Measurements from ENCODE around the gene CDH13. TPM values are rescaled to one million over a fixed set of nuclear protein-coding genes. Genes with fewer than 3 reads are reported as not detected.

The CDH13 gene
- total RNA-seq, 1 experiment from 2014 or later, result 2.1 TPM

DNA sequence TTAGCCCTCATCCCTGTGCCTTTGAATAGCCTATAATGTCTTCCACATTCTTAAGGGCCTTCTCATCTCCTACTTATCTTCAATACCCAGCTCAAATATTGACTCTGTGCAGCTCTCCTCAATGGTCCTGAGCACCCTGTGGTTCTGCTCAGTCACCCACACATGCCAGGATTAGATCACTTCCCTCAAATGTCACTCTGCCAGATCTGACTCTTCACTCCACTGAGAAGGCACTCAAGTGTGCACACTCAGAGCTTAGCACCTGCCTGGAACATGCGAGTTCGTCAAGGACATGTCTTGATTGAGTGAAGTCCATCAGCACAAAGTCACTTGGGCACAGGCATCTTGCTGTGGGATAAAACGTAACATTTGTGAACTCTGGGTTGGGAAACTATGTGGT is 404.8 kb downstream of the CDH13 start:
- no peaks in the 10 kb centered on the region for H3K36me3 ChIP-seq (ENCODE audit: insufficient read depth, low read length, poor library complexity, severe bottlenecking)
- H3K27ac ChIP-seq (ENCODE audit: low read depth, low read length, poor library complexity, severe bottlenecking), result no peak overlapping the region
- no peaks in the 10 kb centered on the region for H3K27me3 ChIP-seq (replicated peaks; ENCODE audit: insufficient read depth, low read depth, low read length, poor library complexity)
- intact Hi-C loops (cut with micrococcal nuclease; ENCODE audit: unreplicated experiment), result no loop called here
- no TSS peak for BruUV-seq (replicated peaks)
- CTCF ChIA-PET, result no interaction called here
- no peaks in the 10 kb centered on the region for H3K9me3 ChIP-seq (ENCODE audit: low read depth, low read length, poor library complexity, severe bottlenecking)
- POLR2A ChIA-PET (ENCODE audit: low non-redundant PET), result no interaction called here
- no peak for DNase-seq (ENCODE audit: low spot score)
- H3K4me3 ChIP-seq (ENCODE audit: low read depth, low read length, poor library complexity, severe bottlenecking), result no peak overlapping the region
- no peaks in the 10 kb centered on the region for H3K4me1 ChIP-seq (ENCODE audit: insufficient read depth, low read length, poor library complexity, severe bottlenecking)
- TF ChIP-seq EZH2 (IDR thresholded peaks at IDR 0.05; ENCODE audit: borderline replicate concordance, low read depth, low read length, poor library complexity, severe bottlenecking), result no peak
- TF ChIP-seq, protein P1, sequence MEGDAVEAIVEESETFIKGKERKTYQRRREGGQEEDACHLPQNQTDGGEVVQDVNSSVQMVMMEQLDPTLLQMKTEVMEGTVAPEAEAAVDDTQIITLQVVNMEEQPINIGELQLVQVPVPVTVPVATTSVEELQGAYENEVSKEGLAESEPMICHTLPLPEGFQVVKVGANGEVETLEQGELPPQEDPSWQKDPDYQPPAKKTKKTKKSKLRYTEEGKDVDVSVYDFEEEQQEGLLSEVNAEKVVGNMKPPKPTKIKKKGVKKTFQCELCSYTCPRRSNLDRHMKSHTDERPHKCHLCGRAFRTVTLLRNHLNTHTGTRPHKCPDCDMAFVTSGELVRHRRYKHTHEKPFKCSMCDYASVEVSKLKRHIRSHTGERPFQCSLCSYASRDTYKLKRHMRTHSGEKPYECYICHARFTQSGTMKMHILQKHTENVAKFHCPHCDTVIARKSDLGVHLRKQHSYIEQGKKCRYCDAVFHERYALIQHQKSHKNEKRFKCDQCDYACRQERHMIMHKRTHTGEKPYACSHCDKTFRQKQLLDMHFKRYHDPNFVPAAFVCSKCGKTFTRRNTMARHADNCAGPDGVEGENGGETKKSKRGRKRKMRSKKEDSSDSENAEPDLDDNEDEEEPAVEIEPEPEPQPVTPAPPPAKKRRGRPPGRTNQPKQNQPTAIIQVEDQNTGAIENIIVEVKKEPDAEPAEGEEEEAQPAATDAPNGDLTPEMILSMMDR (conservative IDR thresholded peaks at IDR 0.05; ENCODE audit: low read depth, low read length), result no peak

DNA sequence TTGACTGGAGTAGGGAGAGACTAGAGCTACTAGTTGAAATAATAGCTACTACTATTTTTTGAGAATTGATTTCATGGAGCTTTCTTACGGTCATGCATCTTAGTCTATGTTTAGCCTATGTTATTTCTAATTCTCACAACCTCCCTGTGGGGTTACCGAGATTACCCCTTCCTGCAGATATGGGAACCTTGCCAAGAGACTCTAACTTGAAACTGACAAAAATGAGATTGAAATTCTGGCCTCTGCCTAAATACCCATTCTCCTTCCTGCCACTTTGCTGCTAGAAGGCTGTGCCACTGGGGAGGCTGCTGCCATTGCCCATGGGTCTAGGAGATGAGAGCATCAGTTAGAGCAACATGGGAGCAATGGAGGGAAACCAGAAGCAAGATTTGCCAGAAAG is 410.3 kb downstream of the CDH13 start:
- intact Hi-C loops (cut with micrococcal nuclease; ENCODE audit: unreplicated experiment), result no loop called here

DNA sequence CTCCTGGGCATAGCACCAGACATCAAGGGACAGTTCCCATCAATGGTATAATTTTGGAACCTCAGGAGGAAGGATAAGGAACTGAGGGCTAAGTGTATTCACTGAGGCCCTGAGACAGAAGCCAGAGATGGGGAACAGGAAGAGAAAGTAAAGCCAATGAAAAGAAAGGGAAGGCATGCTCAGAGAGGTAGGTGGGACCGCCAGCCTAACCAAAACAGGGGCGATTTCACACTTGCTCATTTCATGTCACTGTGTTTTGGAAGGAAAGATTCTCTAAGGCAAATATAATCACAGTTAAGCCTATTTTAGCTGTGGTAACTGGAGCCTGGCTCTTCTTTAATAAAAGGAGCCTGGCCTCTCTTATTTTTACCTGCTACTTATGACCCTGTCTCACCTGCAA is 411.1 kb downstream of the CDH13 start:
- ChIA-PET POLR2A (ENCODE audit: low non-redundant PET) (no interaction called here), CTCF (no interaction called here)
- H3K27ac ChIP-seq (ENCODE audit: low read depth, low read length, poor library complexity, severe bottlenecking), result no peak overlapping the region
- DNase-seq (ENCODE audit: low spot score), result no peak
- TF ChIP-seq, protein P1 (conservative IDR thresholded peaks at IDR 0.05; ENCODE audit: low read depth, low read length), result no peak
- TF ChIP-seq EZH2 (IDR thresholded peaks at IDR 0.05; ENCODE audit: borderline replicate concordance, low read depth, low read length, poor library complexity, severe bottlenecking), result no peak
- H3K4me3 ChIP-seq (ENCODE audit: low read depth, low read length, poor library complexity, severe bottlenecking), result no peak overlapping the region
- no peaks in the 10 kb centered on the region for H3K36me3 ChIP-seq (ENCODE audit: insufficient read depth, low read length, poor library complexity, severe bottlenecking)
- BruUV-seq (replicated peaks), result no TSS peak
- intact Hi-C loops (cut with micrococcal nuclease; ENCODE audit: unreplicated experiment), result no loop called here
- no peaks in the 10 kb centered on the region for H3K9me3 ChIP-seq (ENCODE audit: low read depth, low read length, poor library complexity, severe bottlenecking)
- no peaks in the 10 kb centered on the region for H3K27me3 ChIP-seq (replicated peaks; ENCODE audit: insufficient read depth, low read depth, low read length, poor library complexity)
- no peaks in the 10 kb centered on the region for H3K4me1 ChIP-seq (ENCODE audit: insufficient read depth, low read length, poor library complexity, severe bottlenecking)

More for the DNA sequence above, 410.3 kb downstream of the CDH13 start:
- CTCF ChIA-PET, result no interaction called here
- POLR2A ChIA-PET (ENCODE audit: low non-redundant PET), result no interaction called here
- H3K4me1 ChIP-seq (ENCODE audit: insufficient read depth, low read length, poor library complexity, severe bottlenecking), result no peaks in the 10 kb centered on the region
- TF ChIP-seq, protein P1 (conservative IDR thresholded peaks at IDR 0.05; ENCODE audit: low read depth, low read length), result no peak
- TF ChIP-seq EZH2 (IDR thresholded peaks at IDR 0.05; ENCODE audit: borderline replicate concordance, low read depth, low read length, poor library complexity, severe bottlenecking), result no peak
- no peak for DNase-seq (ENCODE audit: low spot score)
- H3K36me3 ChIP-seq (ENCODE audit: insufficient read depth, low read length, poor library complexity, severe bottlenecking), result no peaks in the 10 kb centered on the region
- no peak overlapping the region for H3K27ac ChIP-seq (ENCODE audit: low read depth, low read length, poor library complexity, severe bottlenecking)
- BruUV-seq (replicated peaks), result no TSS peak
- no peaks in the 10 kb centered on the region for H3K9me3 ChIP-seq (ENCODE audit: low read depth, low read length, poor library complexity, severe bottlenecking)
- H3K27me3 ChIP-seq (replicated peaks; ENCODE audit: insufficient read depth, low read depth, low read length, poor library complexity), result no peaks in the 10 kb centered on the region
- H3K4me3 ChIP-seq (ENCODE audit: low read depth, low read length, poor library complexity, severe bottlenecking), result no peak overlapping the region

Data from A673 (cell line).